ENCODE data around the gene CYP4F8.

- TF ChIP-seq, protein P1, sequence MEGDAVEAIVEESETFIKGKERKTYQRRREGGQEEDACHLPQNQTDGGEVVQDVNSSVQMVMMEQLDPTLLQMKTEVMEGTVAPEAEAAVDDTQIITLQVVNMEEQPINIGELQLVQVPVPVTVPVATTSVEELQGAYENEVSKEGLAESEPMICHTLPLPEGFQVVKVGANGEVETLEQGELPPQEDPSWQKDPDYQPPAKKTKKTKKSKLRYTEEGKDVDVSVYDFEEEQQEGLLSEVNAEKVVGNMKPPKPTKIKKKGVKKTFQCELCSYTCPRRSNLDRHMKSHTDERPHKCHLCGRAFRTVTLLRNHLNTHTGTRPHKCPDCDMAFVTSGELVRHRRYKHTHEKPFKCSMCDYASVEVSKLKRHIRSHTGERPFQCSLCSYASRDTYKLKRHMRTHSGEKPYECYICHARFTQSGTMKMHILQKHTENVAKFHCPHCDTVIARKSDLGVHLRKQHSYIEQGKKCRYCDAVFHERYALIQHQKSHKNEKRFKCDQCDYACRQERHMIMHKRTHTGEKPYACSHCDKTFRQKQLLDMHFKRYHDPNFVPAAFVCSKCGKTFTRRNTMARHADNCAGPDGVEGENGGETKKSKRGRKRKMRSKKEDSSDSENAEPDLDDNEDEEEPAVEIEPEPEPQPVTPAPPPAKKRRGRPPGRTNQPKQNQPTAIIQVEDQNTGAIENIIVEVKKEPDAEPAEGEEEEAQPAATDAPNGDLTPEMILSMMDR (IDR thresholded peaks at IDR 0.05; ENCODE audit: borderline replicate concordance, extremely low read depth, low read length, poor library complexity, severe bottlenecking) = no peak
- no peak for TF ChIP-seq EZH2 (IDR thresholded peaks at IDR 0.05; ENCODE audit: borderline replicate concordance, low read depth, low read length, severe bottlenecking)
These were observed at the start of gene CYP4F8 for GRCh38 chr19:15614507-15615379.
